Mesenchymal stem cell (in vitro differentiated cells and primary cell): ENCODE measurements around the gene CLDN14.
A peak's percentile ranks its signal among the peaks of the same experiment; 100 is the strongest.
"Not testable (repeated sequence)": the region's sequence is repeated elsewhere in the genome, so short reads cannot be mapped to it uniquely, and the experiment has no call there.

Source experiments
- DNase-seq: peaks from one replicate; pipeline ENCODE4 v3.0.0-alpha.2; 2013
- H2AFZ ChIP-seq: one replicate; pipeline ENCODE4 v1.6.1; 2013; ENCODE audit warnings: low read depth, mild to moderate bottlenecking, control low read depth, inconsistent platforms, low read length, moderate library complexity
- H2AK5ac ChIP-seq: 2 replicates; pipeline ENCODE4 v1.6.1; 2013; ENCODE audit warnings: low read length, moderate library complexity, mild to moderate bottlenecking, inconsistent platforms; ENCODE audit not compliant: severe bottlenecking
- H2BK120ac ChIP-seq: one replicate; pipeline ENCODE4 v1.6.1; 2013; ENCODE audit warnings: low read depth, mild to moderate bottlenecking, inconsistent platforms, low read length, moderate library complexity
- H2BK12ac ChIP-seq, 2 experiments: one replicate each; pipeline ENCODE4 v1.6.1; 2013; ENCODE audit warnings: inconsistent platforms in 2 of 2, low read length in 2 of 2, mild to moderate bottlenecking in 2 of 2, moderate library complexity in 2 of 2, control low read depth in 1 of 2
- H2BK15ac ChIP-seq: one replicate; pipeline ENCODE4 v1.6.1; 2013; ENCODE audit warnings: mild to moderate bottlenecking, low read depth, inconsistent platforms; ENCODE audit not compliant: poor library complexity, severe bottlenecking
- H2BK5ac ChIP-seq: 2 replicates; pipeline ENCODE4 v1.6.1; 2013; ENCODE audit warnings: low read depth, mild to moderate bottlenecking, low read length, control low read depth, inconsistent platforms; ENCODE audit not compliant: poor library complexity, severe bottlenecking
- H3K14ac ChIP-seq, 2 experiments: one replicate each; pipeline ENCODE4 v1.6.1; 2013; ENCODE audit warnings: inconsistent platforms in 2 of 2, low read length in 2 of 2, control low read depth in 1 of 2, mild to moderate bottlenecking in 1 of 2, moderate library complexity in 1 of 2
- H3K18ac ChIP-seq, 2 experiments: one replicate each; pipeline ENCODE4 v1.6.1; 2013; ENCODE audit warnings: inconsistent platforms in 2 of 2, low read length in 2 of 2, control low read depth in 1 of 2, low read depth in 1 of 2, mild to moderate bottlenecking in 1 of 2
- H3K23ac ChIP-seq, 2 experiments: one replicate each; pipeline ENCODE4 v1.6.1; 2013; ENCODE audit warnings: inconsistent platforms in 2 of 2, low read length in 2 of 2, mild to moderate bottlenecking in 2 of 2, moderate library complexity in 2 of 2, control low read depth in 1 of 2
- H3K27ac ChIP-seq: 2 replicates; pipeline ENCODE4 v1.5.1; 2013; ENCODE audit warnings: mild to moderate bottlenecking, moderate library complexity, low read length, control low read depth, inconsistent platforms; ENCODE audit not compliant: poor library complexity, severe bottlenecking
- H3K27me3 ChIP-seq, 2 experiments: 2 replicates each; pipeline versions ENCODE4 v1.6.1 to v1.7.0; 2013; ENCODE audit warnings: low read length in 2 of 2, mild to moderate bottlenecking in 2 of 2, moderate library complexity in 2 of 2, control low read depth in 1 of 2, inconsistent platforms in 1 of 2; ENCODE audit not compliant: control insufficient read depth in 1 of 2, insufficient read depth in 1 of 2
- H3K36me3 ChIP-seq, 2 experiments: 2 replicates each; pipeline versions ENCODE4 v1.6.1 to v1.7.0; 2013; ENCODE audit warnings: low read length in 2 of 2, control low read depth in 1 of 2, inconsistent platforms in 1 of 2, low read depth in 1 of 2, mild to moderate bottlenecking in 1 of 2; ENCODE audit not compliant: insufficient read depth in 2 of 2, control insufficient read depth in 1 of 2
- H3K4ac ChIP-seq, 2 experiments: one replicate each; pipeline ENCODE4 v1.6.1; 2013; ENCODE audit warnings: inconsistent platforms in 2 of 2, low read length in 2 of 2, mild to moderate bottlenecking in 2 of 2, moderate library complexity in 2 of 2, control low read depth in 1 of 2, low read depth in 1 of 2
- H3K4me1 ChIP-seq: 2 replicates; pipeline ENCODE4 v1.6.1; 2013; ENCODE audit warnings: low read depth, low read length, control low read depth; ENCODE audit not compliant: control insufficient read depth, insufficient read depth
- H3K4me2 ChIP-seq: 2 replicates; pipeline ENCODE4 v1.6.1; 2013; ENCODE audit warnings: low read length, mild to moderate bottlenecking, inconsistent platforms; ENCODE audit not compliant: poor library complexity, severe bottlenecking
- H3K4me3 ChIP-seq, 2 experiments: 2 replicates each; pipeline versions ENCODE4 v1.5.1 to v1.7.0; 2013; ENCODE audit warnings: low read length in 2 of 2, mild to moderate bottlenecking in 2 of 2, control low read depth in 1 of 2, low read depth in 1 of 2; ENCODE audit not compliant: insufficient read depth in 1 of 2
- H3K79me1 ChIP-seq: replicated peaks from 2 replicates; pipeline ENCODE4 v1.6.1; 2013; ENCODE audit warnings: mild to moderate bottlenecking, control low read depth, low read length, inconsistent platforms; ENCODE audit not compliant: poor library complexity, severe bottlenecking
- H3K9ac ChIP-seq: 2 replicates; pipeline ENCODE4 v1.7.0; 2013; ENCODE audit warnings: mild to moderate bottlenecking, low read length, moderate library complexity
- H3K9me3 ChIP-seq: 2 replicates; pipeline ENCODE4 v1.7.0; 2013; ENCODE audit warnings: mild to moderate bottlenecking, low read length; ENCODE audit not compliant: control insufficient read depth
- H4K8ac ChIP-seq: one replicate; pipeline ENCODE4 v1.6.1; 2013; ENCODE audit warnings: inconsistent platforms, mild to moderate bottlenecking, low read length, moderate library complexity
- H4K91ac ChIP-seq: one replicate; pipeline ENCODE4 v1.6.1; 2013; ENCODE audit warnings: mild to moderate bottlenecking, low read length, inconsistent platforms
- WGBS: methylation state at CpG from one replicate; pipeline ENCODE4 v1.1.7; 2013; ENCODE audit warnings: mixed read lengths; 5-methylcytosine and 5-hydroxymethylcytosine counted together

The CLDN14 gene

DNA sequence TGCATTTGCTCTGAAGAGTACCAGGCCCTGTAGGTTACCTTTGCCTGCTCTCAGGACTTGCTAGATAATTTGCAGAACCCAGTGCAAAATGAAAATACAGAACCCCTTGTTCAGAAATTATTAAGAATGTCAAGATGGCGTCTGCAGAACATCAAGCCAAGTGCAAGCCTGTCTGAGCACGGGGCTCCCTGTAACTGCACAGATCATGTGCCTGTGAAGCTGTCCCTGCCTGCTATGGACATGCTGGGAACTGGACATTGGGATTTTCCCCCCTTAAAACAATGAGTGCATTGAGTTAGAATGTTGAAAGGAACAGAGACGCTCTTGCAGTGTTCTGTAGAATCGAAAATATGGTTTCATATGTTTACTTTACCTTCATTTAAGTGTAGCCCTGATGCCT, 2.9 kb downstream of the CLDN14 start:
- no peak overlapping the region for H3K4ac ChIP-seq
- no peak overlapping the region for H2BK5ac ChIP-seq
- no peak overlapping the region for H2BK12ac ChIP-seq
- H4K91ac ChIP-seq, result no peak overlapping the region
- H3K18ac ChIP-seq, result no peak overlapping the region
- no peak overlapping the region for H3K23ac ChIP-seq
- peaks cover 19% of the 10 kb centered on the region for H3K4me1 ChIP-seq
- no peak overlapping the region for H2AFZ ChIP-seq
- no peak overlapping the region for H2AK5ac ChIP-seq
- H3K36me3 ChIP-seq, result no peaks in the 10 kb centered on the region
- H2BK120ac ChIP-seq, result no peak overlapping the region
- no peak overlapping the region for H4K8ac ChIP-seq
- DNase-seq, result peak; percentile 6
- no peak overlapping the region for H3K14ac ChIP-seq
- peaks cover 3% of the 10 kb centered on the region for H3K9me3 ChIP-seq
- no peaks in the 10 kb centered on the region for H3K79me1 ChIP-seq
- no peak overlapping the region for H3K4me3 ChIP-seq
- no peak overlapping the region for H3K9ac ChIP-seq
- 79% methylated on average over 4 of the region's 4 CpGs for WGBS
- no peak overlapping the region for H3K4me2 ChIP-seq
- H3K27ac ChIP-seq, result no peak overlapping the region
- H3K27me3 ChIP-seq, result no peaks in the 10 kb centered on the region
- H2BK15ac ChIP-seq, result no peak overlapping the region

DNA sequence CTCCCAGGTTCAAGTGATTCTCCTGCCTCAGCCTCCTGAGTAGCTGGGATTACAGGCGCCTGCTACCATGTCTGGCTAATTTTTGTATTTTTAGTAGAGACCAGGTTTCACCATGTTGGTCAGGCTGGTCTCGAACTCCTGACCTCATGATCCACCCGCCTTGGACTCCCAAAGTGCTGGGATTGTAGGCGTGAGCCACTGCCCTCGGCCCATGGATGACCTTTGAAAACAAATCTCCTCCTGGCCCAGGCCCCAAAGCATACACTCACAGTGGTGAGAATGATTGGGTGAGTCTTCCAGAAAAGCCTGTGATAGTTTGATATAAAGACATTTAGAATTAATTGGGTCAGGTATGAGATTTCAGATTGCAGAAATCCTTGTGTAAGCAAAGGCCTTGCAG, 3.4 kb downstream of the CLDN14 start:
- not testable (repeated sequence) for H3K9ac ChIP-seq, H3K4ac ChIP-seq, H4K8ac ChIP-seq, H3K14ac ChIP-seq, H3K27me3 ChIP-seq, H2BK120ac ChIP-seq, H3K9me3 ChIP-seq, H2BK12ac ChIP-seq, H3K18ac ChIP-seq, H2AK5ac ChIP-seq, H3K4me2 ChIP-seq, H2BK15ac ChIP-seq, H3K23ac ChIP-seq, H3K79me1 ChIP-seq, DNase-seq, H4K91ac ChIP-seq, H3K27ac ChIP-seq, H2AFZ ChIP-seq, H2BK5ac ChIP-seq, H3K4me3 ChIP-seq, H3K36me3 ChIP-seq
- 93% methylated on average over 3 of the region's 5 CpGs for WGBS
- peaks cover 19% of the 10 kb centered on the region for H3K4me1 ChIP-seq

DNA sequence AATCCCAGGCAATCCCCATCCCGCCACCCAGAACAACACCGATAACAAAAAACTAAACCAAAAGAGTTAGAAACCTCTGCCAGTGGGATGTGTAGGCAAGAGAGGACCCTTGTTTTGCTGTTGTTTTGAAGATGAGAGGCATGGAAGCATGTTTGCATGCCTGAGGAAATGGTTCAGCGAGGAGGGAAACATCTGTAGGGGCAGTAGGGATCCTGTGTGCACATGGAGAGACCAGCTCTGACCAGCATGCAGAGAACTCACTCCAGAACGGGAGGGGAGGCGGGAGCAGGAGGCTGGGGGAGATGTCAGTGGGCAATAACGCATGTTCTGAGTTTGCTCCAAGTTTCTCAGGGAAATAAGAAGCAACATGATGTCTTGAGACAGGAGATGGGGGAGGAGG, 5.3 kb downstream of the CLDN14 start:
- H3K27ac ChIP-seq, result no peak overlapping the region
- H3K36me3 ChIP-seq, result no peaks in the 10 kb centered on the region

DNA sequence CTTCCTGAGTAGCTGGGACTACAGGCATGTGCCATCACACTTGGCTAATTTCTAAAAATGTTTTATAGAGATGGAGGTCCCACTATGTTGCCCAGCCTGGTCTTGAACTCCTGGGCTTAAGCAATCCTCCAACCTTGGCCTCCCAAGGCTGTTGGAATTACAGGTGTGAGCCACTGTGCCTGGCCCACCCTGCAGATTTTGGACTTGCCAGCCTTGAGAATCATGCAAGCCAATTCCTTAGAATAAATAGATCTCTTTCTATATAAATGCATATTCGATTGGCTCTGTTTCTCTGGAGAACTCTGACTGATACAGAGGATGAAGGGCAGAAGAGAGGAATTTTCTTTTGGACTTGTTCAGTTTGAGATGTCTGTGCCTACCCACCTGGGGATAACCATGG, 6.7 kb downstream of the CLDN14 start:
- no peaks in the 10 kb centered on the region for H3K27me3 ChIP-seq
- H3K27ac ChIP-seq, result no peak overlapping the region
- no peak overlapping the region for H3K23ac ChIP-seq
- WGBS, result 91% methylated on average over 1 of the region's 1 CpG
- no peak overlapping the region for H4K8ac ChIP-seq
- H3K9me3 ChIP-seq, result peaks cover 3% of the 10 kb centered on the region
- no peak overlapping the region for H3K18ac ChIP-seq
- no peak overlapping the region for H2BK120ac ChIP-seq
- H3K9ac ChIP-seq, result no peak overlapping the region
- H4K91ac ChIP-seq, result no peak overlapping the region
- no peak overlapping the region for H3K14ac ChIP-seq
- no peak overlapping the region for H2BK15ac ChIP-seq
- H2BK12ac ChIP-seq, result no peak overlapping the region
- H2AFZ ChIP-seq, result no peak overlapping the region
- H3K36me3 ChIP-seq, result no peaks in the 10 kb centered on the region
- peaks cover 8% of the 10 kb centered on the region for H3K4me1 ChIP-seq
- no peak overlapping the region for H3K4ac ChIP-seq
- DNase-seq, result no peak
- H3K79me1 ChIP-seq, result no peaks in the 10 kb centered on the region
- no peak overlapping the region for H2BK5ac ChIP-seq
- H3K4me3 ChIP-seq, result no peak overlapping the region
- H3K4me2 ChIP-seq, result no peak overlapping the region
- H2AK5ac ChIP-seq, result no peak overlapping the region

More for the DNA sequence above, 5.3 kb downstream of the CLDN14 start:
- no peak overlapping the region for H2BK5ac ChIP-seq
- H2BK15ac ChIP-seq, result no peak overlapping the region
- H3K9me3 ChIP-seq, result peaks cover 3% of the 10 kb centered on the region
- no peak for DNase-seq
- H2AFZ ChIP-seq, result no peak overlapping the region
- no peak overlapping the region for H3K4me3 ChIP-seq
- no peak overlapping the region for H3K23ac ChIP-seq
- no peak overlapping the region for H4K91ac ChIP-seq
- WGBS, result 85% methylated on average over 5 of the region's 6 CpGs
- H4K8ac ChIP-seq, result no peak overlapping the region
- H3K27me3 ChIP-seq, result no peaks in the 10 kb centered on the region
- H3K14ac ChIP-seq, result no peak overlapping the region
- H3K4me2 ChIP-seq, result no peak overlapping the region
- H3K4me1 ChIP-seq, result peaks cover 18% of the 10 kb centered on the region
- H3K9ac ChIP-seq, result no peak overlapping the region
- H3K79me1 ChIP-seq, result no peaks in the 10 kb centered on the region
- H2BK12ac ChIP-seq, result no peak overlapping the region
- H3K4ac ChIP-seq, result no peak overlapping the region
- H3K18ac ChIP-seq, result no peak overlapping the region
- H2AK5ac ChIP-seq, result no peak overlapping the region
- no peak overlapping the region for H2BK120ac ChIP-seq
